Heart left ventricle (tissue), 13 donors: ENCODE data around the gene SNX5.

ENCODE experiments used
- POLR2A ChIP-seq, 2 donors: fragments of 450-650 bp; IDR thresholded peaks; one replicate each; pipeline ENCODE4 v1.6.1; 2017; ENCODE audit warnings: antibody characterized with exemption in 2 of 2, mild to moderate bottlenecking in 2 of 2, moderate library complexity in 2 of 2
- TF ChIP-seq, protein P1 (sequence below), 12 donors: fragments of 200-600 bp; sonication (generic) in 4 of 12; IDR thresholded peaks; one replicate each; pipeline versions ENCODE4 v1.5.0 to v1.8.0; 2018 to 2022; ENCODE audit warnings: antibody characterized with exemption in 12 of 12, mild to moderate bottlenecking in 5 of 12
- donor health status: ischemic (EF 13 %, LVEDD 7.1; RV severe dilation, severe dysfunction).
- donor health status: DM: no; HTN: yes; CAD: no.
- donor health status: DM: no; HTN: no; CAD: no.
- donor health status: ischemic (EF 25% LVEDD 6.9; RV normal size, moderate dysfunction).
- donor health status: ischemic (EF 25% LVEDD 5.7; RV mildly dilated, moderate dysfunction).
- donor health status: ischemic (EF 35%, LVEDD 5.7; RV mildly dilated, moderate dysfunction).
- donor health status: nonischemic (EF 11% LVEDD 7.7; RV severe dilation, severe dysfunction).
- donor health status: DM: yes; HTN: yes; CAD: no.
- donor health status: PGD.
- donor health status: ischemic (EF 29% LVEDD 5.4; RV normal size, mild dysfunction).
- donor health status: nonischemic (EF 23%, LVEDD 6.1; RV moderate dilation, normal function).

DNA sequence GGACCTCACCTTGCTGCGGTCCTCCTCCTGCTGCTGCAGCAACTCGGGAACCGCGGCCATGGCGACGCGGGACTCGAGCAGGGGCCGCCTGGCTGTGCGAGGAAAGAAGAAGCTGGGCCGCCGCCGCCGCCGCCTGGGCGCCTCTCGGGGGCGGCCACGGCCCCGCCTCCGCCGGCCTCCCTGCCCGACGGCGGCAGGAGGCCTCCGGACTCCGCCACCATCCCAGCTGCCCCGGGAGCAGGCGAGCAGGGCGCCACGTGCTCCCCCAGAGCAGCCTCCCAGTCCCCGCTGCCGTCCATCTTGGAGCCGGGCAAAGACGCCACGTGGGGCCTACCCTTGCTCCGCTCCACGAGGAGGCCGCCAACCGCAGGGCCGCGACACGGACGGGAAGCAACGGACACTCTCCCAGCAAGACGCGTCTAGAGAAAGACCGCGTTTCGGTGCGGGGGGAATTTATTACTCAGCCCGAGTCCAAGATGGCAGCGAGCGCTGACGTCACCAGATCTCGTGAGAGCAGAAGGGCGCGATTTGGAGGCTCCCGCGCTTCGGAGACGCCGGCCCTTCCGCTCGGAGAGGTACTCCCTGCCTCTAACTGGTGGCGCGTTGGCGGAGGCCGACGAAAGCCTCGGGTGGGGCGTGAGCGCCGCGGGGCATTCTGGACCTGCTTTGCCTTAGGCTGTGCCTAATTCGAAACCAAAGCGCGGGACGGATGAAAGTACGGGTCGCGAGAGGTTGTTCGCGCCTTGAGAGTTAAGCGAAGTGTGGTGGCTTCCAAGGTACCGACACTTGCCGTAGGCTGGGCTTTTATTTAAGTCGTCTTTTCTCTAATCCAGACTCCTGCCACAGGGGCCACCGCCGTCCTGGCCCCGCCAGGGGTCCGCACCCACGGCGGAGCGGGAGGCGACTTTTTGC, at the start of gene SNX5, which contains the start of gene MGME1:
- TF ChIP-seq, protein P1, sequence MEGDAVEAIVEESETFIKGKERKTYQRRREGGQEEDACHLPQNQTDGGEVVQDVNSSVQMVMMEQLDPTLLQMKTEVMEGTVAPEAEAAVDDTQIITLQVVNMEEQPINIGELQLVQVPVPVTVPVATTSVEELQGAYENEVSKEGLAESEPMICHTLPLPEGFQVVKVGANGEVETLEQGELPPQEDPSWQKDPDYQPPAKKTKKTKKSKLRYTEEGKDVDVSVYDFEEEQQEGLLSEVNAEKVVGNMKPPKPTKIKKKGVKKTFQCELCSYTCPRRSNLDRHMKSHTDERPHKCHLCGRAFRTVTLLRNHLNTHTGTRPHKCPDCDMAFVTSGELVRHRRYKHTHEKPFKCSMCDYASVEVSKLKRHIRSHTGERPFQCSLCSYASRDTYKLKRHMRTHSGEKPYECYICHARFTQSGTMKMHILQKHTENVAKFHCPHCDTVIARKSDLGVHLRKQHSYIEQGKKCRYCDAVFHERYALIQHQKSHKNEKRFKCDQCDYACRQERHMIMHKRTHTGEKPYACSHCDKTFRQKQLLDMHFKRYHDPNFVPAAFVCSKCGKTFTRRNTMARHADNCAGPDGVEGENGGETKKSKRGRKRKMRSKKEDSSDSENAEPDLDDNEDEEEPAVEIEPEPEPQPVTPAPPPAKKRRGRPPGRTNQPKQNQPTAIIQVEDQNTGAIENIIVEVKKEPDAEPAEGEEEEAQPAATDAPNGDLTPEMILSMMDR (IDR thresholded peaks at IDR 0.05): peak in 3 of 12 donors; percentile 5 to 16 (median 6)
- TF ChIP-seq POLR2A (IDR thresholded peaks at IDR 0.05): peak in 1 of 2 donors; percentile 54
